Heart left ventricle (tissue), 16 donors: ENCODE measurements around the gene FOXP4. TPM values are rescaled to one million over a fixed set of nuclear protein-coding genes. Genes with fewer than 3 reads are reported as not detected.

Source experiments
- ATAC-seq, 4 donors: fragments of 200-7000 bp; cut with Tn5 transposase; one replicate each; pipeline ENCODE4 v1.9.1; 2020 to 2022; ENCODE audit warnings: moderate library complexity in 4 of 4, mild to moderate bottlenecking in 3 of 4, moderate number of reproducible peaks in 1 of 4
- DNase-seq, 5 donors: peaks; one replicate each; pipeline ENCODE4 v3.0.0-alpha.2; 2020
- H3K27ac ChIP-seq, 12 donors: fragments of 200-600 bp; sonication (generic) in 4 of 12; one replicate each; pipeline versions ENCODE4 v1.5.0 to v1.8.0; 2016 to 2022; ENCODE audit warnings: mild to moderate bottlenecking in 2 of 12
- H3K27me3 ChIP-seq, 9 donors: fragments of 200-600 bp; sonication (generic) in 2 of 9; one replicate each; pipeline versions ENCODE4 v1.5.1 to v1.8.0; 2016 to 2022; ENCODE audit warnings: mild to moderate bottlenecking in 3 of 9
- H3K36me3 ChIP-seq, 9 donors: fragments of 200-600 bp; sonication (generic) in 2 of 9; one replicate each; pipeline versions ENCODE4 v1.5.0 to v1.8.0; 2018 to 2022; ENCODE audit warnings: mild to moderate bottlenecking in 2 of 9
- H3K4me1 ChIP-seq, 12 donors: fragments of 200-600 bp; sonication (generic) in 4 of 12; one replicate each; pipeline versions ENCODE4 v1.5.0 to v1.8.0; 2016 to 2022; ENCODE audit warnings: mild to moderate bottlenecking in 3 of 12
- H3K4me3 ChIP-seq, 12 donors: fragments of 200-600 bp; sonication (generic) in 4 of 12; one replicate each; pipeline versions ENCODE4 v1.5.0 to v1.8.0; 2017 to 2022; ENCODE audit warnings: mild to moderate bottlenecking in 9 of 12, moderate library complexity in 4 of 12
- H3K9me3 ChIP-seq, 12 donors: fragments of 200-600 bp; sonication (generic) in 4 of 12; one replicate each; pipeline versions ENCODE4 v1.5.0 to v1.8.0; 2016 to 2022; ENCODE audit warnings: mild to moderate bottlenecking in 1 of 12
- POLR2A ChIP-seq, 2 donors: fragments of 450-650 bp; IDR thresholded peaks; one replicate each; pipeline ENCODE4 v1.6.1; 2017; ENCODE audit warnings: antibody characterized with exemption in 2 of 2, mild to moderate bottlenecking in 2 of 2, moderate library complexity in 2 of 2
- WGBS, 4 donors: extraction: QIAGEN DNeasy Blood & Tissue Kit in 2 of 4; methylation state at CpG; one replicate each; pipeline versions ENCODE4 v1.1.5 to v1.1.7; 2013 to 2018; 5-methylcytosine and 5-hydroxymethylcytosine counted together
- intact Hi-C, 10 donors: fragments of 100-400 bp; cut with DNase I; formaldehyde crosslinking; loops; one replicate each; pipeline versions ENCODE4 v1.11.1 to v1.14.2; 2022
- microRNA-seq, 4 donors: library from miRNA; unstranded; fragments of <30 nt; microRNA quantifications; one replicate each; pipeline versions ENCODE4 to v1.2.0, GENCODE V29; 2017 to 2020
- polyA plus RNA-seq, 2 donors: library from polyadenylated mRNA; stranded (reverse); fragments of 200-250 nt; gene quantifications; one replicate each; pipeline ENCODE4 v1.2.3, GENCODE V29; 2013
- total RNA-seq, 9 donors: library from RNA; depleted of rRNA in 2 of 9; stranded (reverse); fragments of >200 nt in 2 of 9; fragmentation: NEBNext Ultra II Directional in 3 of 9; extraction: Animal tissue kit (Norgen Biotek cat#: 25700) in 3 of 9; gene quantifications; one replicate each; pipeline versions ENCODE4 v1.1.0 to v1.2.4, GENCODE V29; 2016 to 2023
- TF ChIP-seq, protein P1 (sequence below), 12 donors: fragments of 200-600 bp; sonication (generic) in 4 of 12; IDR thresholded peaks; one replicate each; pipeline versions ENCODE4 v1.5.0 to v1.8.0; 2018 to 2022; ENCODE audit warnings: antibody characterized with exemption in 12 of 12, mild to moderate bottlenecking in 5 of 12
- donor health status: ischemic (EF 13 %, LVEDD 7.1; RV severe dilation, severe dysfunction).
- donor health status: healthy with polysubstance abuse.
- donor health status: DM: no; HTN: yes; CAD: no.
- donor health status: DM: no; HTN: no; CAD: no.
- donor health status: ischemic (EF 25% LVEDD 6.9; RV normal size, moderate dysfunction).
- donor health status: ischemic (EF 25% LVEDD 5.7; RV mildly dilated, moderate dysfunction).
- donor health status: healthy.
- donor health status: DM: yes; HTN: yes; CAD: no.
- donor health status: ischemic (EF 35%, LVEDD 5.7; RV mildly dilated, moderate dysfunction).
- donor health status: nonischemic (EF 11% LVEDD 7.7; RV severe dilation, severe dysfunction).
- donor health status: DM: yes; HTN: yes; CAD: no.
- donor health status: PGD.
- donor health status: ischemic (EF 29% LVEDD 5.4; RV normal size, mild dysfunction).
- donor health status: nonischemic (EF 23%, LVEDD 6.1; RV moderate dilation, normal function).

FOXP4 gene
- total and polyA plus RNA-seq, 11 donors, result 10.9 to 22.5 (median 16.0) TPM

DNA sequence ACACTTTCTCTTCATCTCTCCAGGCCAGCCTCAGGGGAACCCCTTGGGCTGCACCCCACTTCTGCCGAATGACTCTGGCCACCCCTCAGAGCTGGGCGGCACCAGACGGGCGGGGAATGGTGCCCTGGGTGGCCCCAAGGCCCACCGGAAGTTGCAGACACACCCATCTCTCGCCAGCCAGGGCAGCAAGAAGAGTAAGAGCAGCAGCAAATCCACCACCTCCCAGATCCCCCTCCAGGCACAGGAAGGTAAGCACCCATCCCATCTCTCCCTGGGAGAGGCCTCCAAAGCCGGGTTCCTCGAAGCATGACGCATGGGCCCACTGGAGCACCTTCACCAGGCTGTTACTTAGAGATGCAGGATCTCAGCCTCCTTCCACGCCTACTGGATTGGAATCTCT lies 103.4 kb downstream of the FOXP4 start:
- intact Hi-C loops, result no loop called here
- Histone ChIP-seq H3K27ac (no peak overlapping the region), H3K9me3 (no peaks in the 10 kb centered on the region), H3K27me3 (no peaks in the 10 kb centered on the region), H3K36me3 (no peaks in the 10 kb centered on the region), H3K4me3 (no peak overlapping the region), H3K4me1 (no peaks in the 10 kb centered on the region)
- ATAC-seq (no peak), DNase-seq (peak in 1 of 5 donors; percentile 10)
- 72 to 91% (median 86%) methylated on average over 6 to 10 of the region's 10 CpGs for WGBS, 4 donors
- no peak for TF ChIP-seq POLR2A (IDR thresholded peaks at IDR 0.05)

DNA sequence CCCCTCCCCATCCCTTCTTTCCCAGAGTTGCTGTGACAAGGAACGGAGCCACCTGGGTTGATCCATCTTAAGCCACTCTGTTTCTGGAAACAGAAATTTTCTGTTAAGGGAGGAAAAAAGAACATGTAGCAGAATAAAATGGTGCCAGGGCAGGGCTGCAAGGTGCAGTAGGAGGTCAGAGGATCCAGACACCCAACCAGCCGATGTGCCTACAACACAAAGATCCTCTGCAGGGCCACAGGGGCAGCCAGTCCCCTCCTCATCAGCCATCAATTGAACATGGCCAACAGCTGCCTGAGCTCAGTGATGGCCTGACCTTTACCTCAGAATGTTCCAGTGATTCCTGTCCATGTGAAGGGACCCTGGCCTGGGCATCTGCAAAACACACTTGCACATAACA lies 103.9 kb downstream of the FOXP4 start:
- DNase-seq (peak in 1 of 5 donors; percentile 42), ATAC-seq (no peak)
- no peaks in the 10 kb centered on the region for H3K36me3 ChIP-seq
- H3K4me1 ChIP-seq, result no peaks in the 10 kb centered on the region
- TF ChIP-seq POLR2A (IDR thresholded peaks at IDR 0.05), result no peak
- TF ChIP-seq, protein P1, sequence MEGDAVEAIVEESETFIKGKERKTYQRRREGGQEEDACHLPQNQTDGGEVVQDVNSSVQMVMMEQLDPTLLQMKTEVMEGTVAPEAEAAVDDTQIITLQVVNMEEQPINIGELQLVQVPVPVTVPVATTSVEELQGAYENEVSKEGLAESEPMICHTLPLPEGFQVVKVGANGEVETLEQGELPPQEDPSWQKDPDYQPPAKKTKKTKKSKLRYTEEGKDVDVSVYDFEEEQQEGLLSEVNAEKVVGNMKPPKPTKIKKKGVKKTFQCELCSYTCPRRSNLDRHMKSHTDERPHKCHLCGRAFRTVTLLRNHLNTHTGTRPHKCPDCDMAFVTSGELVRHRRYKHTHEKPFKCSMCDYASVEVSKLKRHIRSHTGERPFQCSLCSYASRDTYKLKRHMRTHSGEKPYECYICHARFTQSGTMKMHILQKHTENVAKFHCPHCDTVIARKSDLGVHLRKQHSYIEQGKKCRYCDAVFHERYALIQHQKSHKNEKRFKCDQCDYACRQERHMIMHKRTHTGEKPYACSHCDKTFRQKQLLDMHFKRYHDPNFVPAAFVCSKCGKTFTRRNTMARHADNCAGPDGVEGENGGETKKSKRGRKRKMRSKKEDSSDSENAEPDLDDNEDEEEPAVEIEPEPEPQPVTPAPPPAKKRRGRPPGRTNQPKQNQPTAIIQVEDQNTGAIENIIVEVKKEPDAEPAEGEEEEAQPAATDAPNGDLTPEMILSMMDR (IDR thresholded peaks at IDR 0.05), result no peak
- no peak overlapping the region for H3K27ac ChIP-seq
- no peak overlapping the region for H3K4me3 ChIP-seq
- intact Hi-C loops, result no loop called here
- H3K9me3 ChIP-seq, result no peaks in the 10 kb centered on the region
- WGBS, 4 donors, result 95 to 100% (median 97%) methylated on average over 2 of the region's 2 CpGs
- H3K27me3 ChIP-seq, result no peaks in the 10 kb centered on the region

DNA sequence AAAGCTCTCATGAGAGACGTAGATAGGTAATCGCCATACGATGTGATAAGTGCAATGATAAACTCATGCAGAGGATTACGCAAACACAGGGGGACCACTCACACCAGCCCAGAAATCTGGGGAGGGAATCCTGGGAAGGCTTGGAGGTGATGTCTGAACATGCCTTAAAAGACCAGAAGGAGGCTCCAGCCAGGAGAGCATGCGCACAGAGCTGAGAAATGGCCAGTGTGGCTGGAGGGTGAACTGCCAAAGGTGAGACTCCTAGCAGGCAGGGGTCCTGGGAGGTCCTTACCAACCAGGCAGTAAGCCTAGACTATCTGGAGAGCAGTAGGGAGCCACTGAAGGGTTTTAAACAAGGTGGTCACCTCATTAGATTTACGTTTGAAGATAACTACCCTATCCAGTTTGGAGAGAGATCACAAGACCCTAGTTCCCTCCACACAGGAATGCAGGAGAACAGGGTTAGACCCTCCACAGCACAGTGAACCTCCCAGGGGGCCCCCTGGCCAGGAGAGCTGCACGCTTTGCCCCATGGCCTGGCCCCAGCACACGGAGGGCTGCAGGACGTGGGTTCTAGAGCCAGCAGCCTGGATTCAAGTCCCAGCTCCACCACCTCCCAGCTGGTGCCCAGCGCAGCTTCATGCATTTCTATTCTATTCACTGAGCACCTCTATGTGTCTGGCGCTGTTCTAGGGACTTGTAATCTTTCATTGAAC lies 105.2 kb downstream of the FOXP4 start:
- DNase-seq (peak in 1 of 5 donors; percentile 20), ATAC-seq (no peak)
- H3K27ac ChIP-seq, result no peak overlapping the region
- no peaks in the 10 kb centered on the region for H3K9me3 ChIP-seq
- no peaks in the 10 kb centered on the region for H3K27me3 ChIP-seq
- WGBS, 4 donors, result 74 to 86% (median 80%) methylated on average over 11 of the region's 11 CpGs
- no peak overlapping the region for H3K4me3 ChIP-seq
- H3K36me3 ChIP-seq, result no peaks in the 10 kb centered on the region
- peaks cover 0 to 9% (median under 1%) of the 10 kb centered on the region in 12 donors for H3K4me1 ChIP-seq
- intact Hi-C loops, result no loop called here
- TF ChIP-seq, protein P1 (IDR thresholded peaks at IDR 0.05), result no peak
- TF ChIP-seq POLR2A (IDR thresholded peaks at IDR 0.05), result no peak

Small RNA genes lying within 50 kb of the gene (microRNA-seq; reads per million reads assigned to microRNA genes)
- 0 to 0.21 (median 0.03) reads per million in 4 donors for gene MIR4641

Other genes starting within 250 kb of the FOXP4 start
- not detected for gene NCR2, start 210.8 kb upstream of the FOXP4 start, total RNA-seq
- gene NCR2, start 210.8 kb upstream of the FOXP4 start, polyA plus RNA-seq, result not detected
- gene MDFI, start 92.1 kb downstream of the FOXP4 start, total RNA-seq, result 1 to 10 TPM in 6 of 9 donors, under 1 TPM in 3; 0.35 to 9.3 (median 2.2) TPM
- gene MDFI, start 92.1 kb downstream of the FOXP4 start, polyA plus RNA-seq, result 1 to 10 TPM in 1 of 2 donors, under 1 TPM in 1; 0.76 to 2.9 TPM
- 10 to 100 TPM; 26.2 to 47.2 (median 41.1) TPM for gene TFEB, start 189.2 kb downstream of the FOXP4 start, total RNA-seq
- 10 to 100 TPM; 37.7 to 40.1 TPM for gene TFEB, start 189.2 kb downstream of the FOXP4 start, polyA plus RNA-seq
- not detected for gene PGC, start 201.0 kb downstream of the FOXP4 start, total RNA-seq
- gene PGC, start 201.0 kb downstream of the FOXP4 start, polyA plus RNA-seq, result 1 to 10 TPM in 1 of 2 donors, not detected in 1; 1.1 TPM
- gene FRS3, start 233.5 kb downstream of the FOXP4 start, total RNA-seq, result 1 to 10 TPM; 3.8 to 6.8 (median 5.1) TPM
- 1 to 10 TPM; 3.2 to 5.7 TPM for gene FRS3, start 233.5 kb downstream of the FOXP4 start, polyA plus RNA-seq
- gene PRICKLE4, start 234.4 kb downstream of the FOXP4 start, total RNA-seq, result 1 to 10 TPM; 1.1 to 3.7 (median 1.9) TPM
- 1 to 10 TPM; 1.9 to 3.9 TPM for gene PRICKLE4, start 234.4 kb downstream of the FOXP4 start, polyA plus RNA-seq
- 100 to 1,000 TPM; 158 to 225 (median 182) TPM for gene TOMM6, start 241.3 kb downstream of the FOXP4 start, total RNA-seq
- 100 to 1,000 TPM; 171 to 277 TPM for gene TOMM6, start 241.3 kb downstream of the FOXP4 start, polyA plus RNA-seq